GM12878 (cell line): ENCODE data around the gene NDUFS6. TPM values are rescaled to one million over a fixed set of nuclear protein-coding genes. Genes with fewer than 3 reads are reported as not detected.
A peak's percentile ranks its signal among the peaks of the same experiment; 100 is the strongest.

ENCODE experiments used
- ATAC-seq: fragments of 200-7000 bp; cut with Tn5 transposase; 3 replicates; pipeline ENCODE4 v1.9.1; 2020; ENCODE audit warnings: mild to moderate bottlenecking, moderate library complexity
- BruUV-seq: library from RNA; stranded (reverse); fragments of 400-500 nt; replicated peaks from 2 replicates; lab custom pipeline; 2021; lab: Mats Ljungman, UMichigan
- CTCF ChIA-PET: fragments of 300-600 bp; sonication (Branson Sonifier 250); formaldehyde crosslinking; extraction: SDS; loops from one replicate; lab custom pipeline; 2021; ENCODE audit warnings: inconsistent platforms; lab: Yijun Ruan, JAX
- POLR2A ChIA-PET: fragments of 350-600 bp; formaldehyde crosslinking; extraction: SDS; loops from one replicate; lab custom pipeline; 2021; ENCODE audit warnings: inconsistent platforms; lab: Charles Lee
- RAD21 ChIA-PET: fragments of 300-600 bp; sonication (Branson Sonifier 250); formaldehyde crosslinking; loops from one replicate; lab custom pipeline; 2023; ENCODE audit warnings: antibody characterized with exemption; ENCODE audit not compliant: unreplicated experiment; lab: Charles Lee
- SMC1A ChIA-PET: fragments of 300-600 bp; sonication (Branson Sonifier 250); formaldehyde crosslinking; loops from one replicate; lab custom pipeline; 2023; ENCODE audit not compliant: unreplicated experiment, uncharacterized antibody; lab: Charles Lee
- DNase-seq: peaks from one replicate; pipeline ENCODE4 v3.0.0-alpha.2; 2011; ENCODE audit warnings: low read depth, low spot score
- FAIRE-seq: peaks from 3 replicates; lab custom pipeline; 2011; peaks lifted over from hg19 to GRCh38; lab: Jason Lieb, UNC
- H2AFZ ChIP-seq: 2 replicates; pipeline ENCODE4 v1.6.0; 2011; ENCODE audit warnings: low read depth, low read length, control low read depth; ENCODE audit not compliant: control insufficient read depth
- H3K27ac ChIP-seq: 2 replicates; pipeline ENCODE4 v1.5.1; 2011; ENCODE audit warnings: control low read depth; ENCODE audit not compliant: control insufficient read depth, insufficient read depth
- H3K27me3 ChIP-seq, 2 experiments: replicated peaks in 1 of 2; 2 replicates each; pipeline versions ENCODE4 v1.6.0 to v1.6.1; 2011; ENCODE audit warnings: low read length in 1 of 2; ENCODE audit not compliant: control insufficient read depth in 2 of 2, insufficient read depth in 2 of 2
- H3K36me3 ChIP-seq, 2 experiments: 2 replicates each; pipeline ENCODE4 v1.5.1; 2011; ENCODE audit warnings: low read length in 1 of 2; ENCODE audit not compliant: control insufficient read depth in 2 of 2, insufficient read depth in 2 of 2
- H3K4me1 ChIP-seq: 2 replicates; pipeline ENCODE4 v1.6.1; 2011; ENCODE audit warnings: mild to moderate bottlenecking, low read length, moderate library complexity, mixed read lengths; ENCODE audit not compliant: control insufficient read depth, insufficient read depth
- H3K4me2 ChIP-seq: 2 replicates; pipeline ENCODE4 v1.6.0; 2011; ENCODE audit warnings: control low read depth; ENCODE audit not compliant: control insufficient read depth, insufficient read depth
- H3K4me3 ChIP-seq: fragments of 200-600 bp; sonication (generic); 2 replicates; pipeline ENCODE4 v1.5.1; 2016
- H3K79me2 ChIP-seq: 2 replicates; pipeline ENCODE4 v1.6.0; 2011; ENCODE audit warnings: low read length; ENCODE audit not compliant: control insufficient read depth, insufficient read depth
- H3K9ac ChIP-seq: 2 replicates; pipeline ENCODE4 v1.8.0; 2011; ENCODE audit warnings: low read length, control low read depth, mixed read lengths; ENCODE audit not compliant: control insufficient read depth, insufficient read depth
- H3K9me3 ChIP-seq: replicated peaks from 3 replicates; pipeline ENCODE4 v1.5.1; 2011; ENCODE audit warnings: mild to moderate bottlenecking, low read length; ENCODE audit not compliant: control insufficient read depth, insufficient read depth
- H4K20me1 ChIP-seq: 2 replicates; pipeline ENCODE4 v1.6.0; 2011; ENCODE audit not compliant: control insufficient read depth, insufficient read depth
- ZBTB40 ChIP-seq: fragments of 450-650 bp; IDR thresholded peaks from 2 replicates; pipeline ENCODE4 v1.6.1; 2016; ENCODE audit warnings: mild to moderate bottlenecking, moderate library complexity, borderline replicate concordance
- WGBS: methylation state at CpG from one replicate; pipeline ENCODE4 v1.1.6; 2016; ENCODE audit warnings: low lambda C conversion rate; ENCODE audit not compliant: insufficient replicate concordance, insufficient coverage; ENCODE audit errors: missing lambda C conversion rate; 5-methylcytosine and 5-hydroxymethylcytosine counted together
- in situ Hi-C: fragments of 300-500 bp; cut with MboI; formaldehyde crosslinking; loops from 9 replicates; pipeline ENCODE4 v1.14.3; 2018; ENCODE audit warnings: mixed read lengths
- intact Hi-C: fragments of 100-400 bp; cut with micrococcal nuclease; formaldehyde crosslinking; loops from one replicate; pipeline ENCODE4 v1.14.2; 2022; ENCODE audit not compliant: unreplicated experiment
- polyA plus RNA-seq, 11 experiments: library from polyadenylated mRNA; depleted of rRNA in 4 of 11; unstranded in 6 of 11; stranded (reverse) in 5 of 11; fragments of >200 nt; fragmentation: Nextera tagmentation in 4 of 11; fragmentation: Illumina TruSeq in 1 of 11; extraction: Ambion mirVana in 4 of 11; extraction: Trizol in 1 of 11; gene quantifications; 1 replicate in 1 of 11; 2 replicates in 10 of 11; pipeline versions ENCODE4 v1.2.1 to v1.2.3, GENCODE V29; 2011 to 2016; ENCODE audit warnings: inconsistent platforms in 2 of 11, missing spikeins in 2 of 11, low read depth in 1 of 11
- total RNA-seq, 4 experiments: library from RNA; depleted of rRNA in 3 of 4; stranded (reverse); fragments of >200 nt in 3 of 4; fragmentation: Illumina TruSeq in 1 of 4; extraction: Trizol in 1 of 4; gene quantifications; 2 replicates each; pipeline versions ENCODE4 v1.2.1 to v1.2.3, GENCODE V29; 2013 to 2021
- TF ChIP-seq, protein P1 (sequence below): IDR thresholded peaks from 2 replicates; pipeline ENCODE4 v1.6.1; 2011; ENCODE audit warnings: borderline replicate concordance, low read depth, mild to moderate bottlenecking, moderate library complexity, low read length; ENCODE audit not compliant: insufficient read depth, poor library complexity, severe bottlenecking

The NDUFS6 gene
- total and polyA plus RNA-seq, 10 of the 15 experiments (the other 5 are each of a cell fraction or from before 2014, with no cell fraction given): 20.7 to 213 (median 58.3) TPM

GRCh38 chr5:1814183-1815020, 13.2 kb downstream of the NDUFS6 start:
- Histone ChIP-seq H3K27me3 (no peaks in the 10 kb centered on the region), H3K4me2 (no peak overlapping the region), H3K4me3 (no peak overlapping the region), H2AFZ (no peak overlapping the region), H3K4me1 (no peaks in the 10 kb centered on the region; the same call in 1 of the 2 replicates), H4K20me1 (no peaks in the 10 kb centered on the region; the same call in 1 of the 2 replicates), H3K79me2 (no peaks in the 10 kb centered on the region; the same call in 1 of the 2 replicates), H3K27ac (no peak overlapping the region), H3K36me3 (peaks cover 23 to 32% of the 10 kb centered on the region in 2 experiments; a peak in 3 of 4 replicates), H3K9me3 (no peaks in the 10 kb centered on the region; the same call in 2 of the 3 replicates), H3K9ac (no peak overlapping the region)
- ATAC-seq (no peak), FAIRE-seq (no peak), DNase-seq (no peak)
- no TSS peak for BruUV-seq
- in situ Hi-C loops: no loop called here
- POLR2A ChIA-PET: no interaction called here
- 98% methylated on average over 28 of the region's 30 CpGs for WGBS
- TF ChIP-seq, protein P1, sequence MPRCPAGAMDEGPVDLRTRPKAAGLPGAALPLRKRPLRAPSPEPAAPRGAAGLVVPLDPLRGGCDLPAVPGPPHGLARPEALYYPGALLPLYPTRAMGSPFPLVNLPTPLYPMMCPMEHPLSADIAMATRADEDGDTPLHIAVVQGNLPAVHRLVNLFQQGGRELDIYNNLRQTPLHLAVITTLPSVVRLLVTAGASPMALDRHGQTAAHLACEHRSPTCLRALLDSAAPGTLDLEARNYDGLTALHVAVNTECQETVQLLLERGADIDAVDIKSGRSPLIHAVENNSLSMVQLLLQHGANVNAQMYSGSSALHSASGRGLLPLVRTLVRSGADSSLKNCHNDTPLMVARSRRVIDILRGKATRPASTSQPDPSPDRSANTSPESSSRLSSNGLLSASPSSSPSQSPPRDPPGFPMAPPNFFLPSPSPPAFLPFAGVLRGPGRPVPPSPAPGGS: peak; percentile 55
- TF ChIP-seq ZBTB40: no peak
- CTCF ChIA-PET: no interaction called here
- SMC1A ChIA-PET: no interaction called here
- RAD21 ChIA-PET: no interaction called here
- intact Hi-C loops: no loop called here
